SK-N-SH (cell line): ENCODE results near the gene EBF3.

Experiments used
- CTCF ChIP-seq: fragments of 200-600 bp; sonication (generic); IDR thresholded peaks from 2 replicates; pipeline ENCODE4 v1.6.1; 2017; ENCODE audit warnings: antibody characterized with exemption, mild to moderate bottlenecking, moderate library complexity
- ELF1 ChIP-seq: IDR thresholded peaks from 2 replicates; pipeline ENCODE4 v1.4.0; 2012
- MAX ChIP-seq: IDR thresholded peaks from 2 replicates; pipeline ENCODE4 v1.4.0; 2012; ENCODE audit warnings: low read depth
- MXI1 ChIP-seq: IDR thresholded peaks from 2 replicates; pipeline ENCODE4 v1.6.1; 2012; ENCODE audit warnings: mild to moderate bottlenecking, low read depth, low read length, improper control_type of control experiment
- POLR2AphosphoS5 ChIP-seq: IDR thresholded peaks from 2 replicates; pipeline ENCODE4 v1.6.1; 2012; ENCODE audit warnings: low read depth, low read length
- RAD21 ChIP-seq: IDR thresholded peaks from 2 replicates; pipeline ENCODE4 v1.6.1; 2012; ENCODE audit warnings: mild to moderate bottlenecking, low read length
- RCOR1 ChIP-seq: fragments of 150-350 bp; IDR thresholded peaks from 2 replicates; pipeline ENCODE4 v1.6.1; 2017; ENCODE audit warnings: antibody characterized with exemption, low read length
- REST ChIP-seq: IDR thresholded peaks from 2 replicates; pipeline ENCODE4 v1.6.1; 2012; ENCODE audit warnings: mild to moderate bottlenecking, low read depth, low read length, moderate library complexity
- SMC3 ChIP-seq: IDR thresholded peaks from 2 replicates; pipeline ENCODE4 v1.6.1; 2012; ENCODE audit warnings: low read depth, low read length, improper control_type of control experiment
- TCF12 ChIP-seq: IDR thresholded peaks from 2 replicates; pipeline ENCODE4 v1.4.0; 2012

- no peak for TF ChIP-seq SMC3
- TF ChIP-seq CTCF: no peak
- no peak for TF ChIP-seq MXI1
- no peak for TF ChIP-seq RCOR1
- TF ChIP-seq POLR2AphosphoS5: no peak
- no peak for TF ChIP-seq ELF1
- TF ChIP-seq TCF12: no peak
- TF ChIP-seq MAX: no peak
- no peak for TF ChIP-seq REST
- TF ChIP-seq RAD21: no peak
These were observed 14.9 kb upstream of the EBF3 start for GRCh38 chr10:129978980-129979379.
